A549 (cell line): ENCODE data around the gene ALDH1A1.

Experiments
- CBX8 ChIP-seq: fragments of 200-600 bp; sonication (generic); IDR thresholded peaks from 2 replicates; pipeline ENCODE4 v1.6.1; 2016
- CEBPB ChIP-seq, 2 experiments: fragments of >200 bp in 1 of 2; sonication (Bioruptor Twin) in 1 of 2; formaldehyde crosslinking in 1 of 2; IDR thresholded peaks; 2 replicates each; pipeline ENCODE4 v1.6.1; 2012 to 2016
- CHD4 ChIP-seq: fragments of 200-600 bp; sonication (generic); IDR thresholded peaks from 2 replicates; pipeline ENCODE4 v1.6.1; 2016; ENCODE audit warnings: antibody characterized with exemption, mild to moderate bottlenecking, borderline replicate concordance
- ESRRA ChIP-seq: fragments of 150-350 bp; IDR thresholded peaks from 2 replicates; pipeline ENCODE4 v1.6.1; 2014; ENCODE audit warnings: mild to moderate bottlenecking, low read length, borderline replicate concordance
- MAFK ChIP-seq: fragments of 450-650 bp; IDR thresholded peaks from 2 replicates; pipeline ENCODE4 v1.6.1; 2014; ENCODE audit not compliant: partially characterized antibody
- MAX ChIP-seq: IDR thresholded peaks from 2 replicates; pipeline ENCODE4 v1.6.1; 2012
- NPAS2 ChIP-seq: fragments of 250-450 bp; sonication (Bioruptor Pico); IDR thresholded peaks from 2 replicates; pipeline ENCODE4 v1.8.0; 2022; ENCODE audit warnings: mild to moderate bottlenecking, moderate library complexity, borderline replicate concordance
- RCOR1 ChIP-seq: fragments of 150-350 bp; IDR thresholded peaks from 2 replicates; pipeline ENCODE4 v1.6.1; 2014; ENCODE audit warnings: antibody characterized with exemption, low read length, low read depth
- TF ChIP-seq, protein P1 (sequence below): fragments of >200 bp; sonication (Bioruptor Twin); formaldehyde crosslinking; IDR thresholded peaks from 3 replicates; pipeline ENCODE4 v1.5.1; 2016
- TF ChIP-seq, protein P2 (sequence below): fragments of 200-600 bp; sonication (generic); IDR thresholded peaks from 2 replicates; pipeline ENCODE4 v1.6.1; 2016; ENCODE audit warnings: antibody characterized with exemption, mild to moderate bottlenecking, moderate library complexity

- TF ChIP-seq MAFK (no peak), RCOR1 (no peak), ESRRA (no peak), CEBPB (IDR thresholded peaks at IDR 0.05) (no peak), NPAS2 (CRISPR knock-in tag) (no peak), CHD4 (no peak), CBX8 (no peak), MAX (no peak)
- TF ChIP-seq, protein P1, sequence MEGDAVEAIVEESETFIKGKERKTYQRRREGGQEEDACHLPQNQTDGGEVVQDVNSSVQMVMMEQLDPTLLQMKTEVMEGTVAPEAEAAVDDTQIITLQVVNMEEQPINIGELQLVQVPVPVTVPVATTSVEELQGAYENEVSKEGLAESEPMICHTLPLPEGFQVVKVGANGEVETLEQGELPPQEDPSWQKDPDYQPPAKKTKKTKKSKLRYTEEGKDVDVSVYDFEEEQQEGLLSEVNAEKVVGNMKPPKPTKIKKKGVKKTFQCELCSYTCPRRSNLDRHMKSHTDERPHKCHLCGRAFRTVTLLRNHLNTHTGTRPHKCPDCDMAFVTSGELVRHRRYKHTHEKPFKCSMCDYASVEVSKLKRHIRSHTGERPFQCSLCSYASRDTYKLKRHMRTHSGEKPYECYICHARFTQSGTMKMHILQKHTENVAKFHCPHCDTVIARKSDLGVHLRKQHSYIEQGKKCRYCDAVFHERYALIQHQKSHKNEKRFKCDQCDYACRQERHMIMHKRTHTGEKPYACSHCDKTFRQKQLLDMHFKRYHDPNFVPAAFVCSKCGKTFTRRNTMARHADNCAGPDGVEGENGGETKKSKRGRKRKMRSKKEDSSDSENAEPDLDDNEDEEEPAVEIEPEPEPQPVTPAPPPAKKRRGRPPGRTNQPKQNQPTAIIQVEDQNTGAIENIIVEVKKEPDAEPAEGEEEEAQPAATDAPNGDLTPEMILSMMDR: no peak
- TF ChIP-seq, protein P2, sequence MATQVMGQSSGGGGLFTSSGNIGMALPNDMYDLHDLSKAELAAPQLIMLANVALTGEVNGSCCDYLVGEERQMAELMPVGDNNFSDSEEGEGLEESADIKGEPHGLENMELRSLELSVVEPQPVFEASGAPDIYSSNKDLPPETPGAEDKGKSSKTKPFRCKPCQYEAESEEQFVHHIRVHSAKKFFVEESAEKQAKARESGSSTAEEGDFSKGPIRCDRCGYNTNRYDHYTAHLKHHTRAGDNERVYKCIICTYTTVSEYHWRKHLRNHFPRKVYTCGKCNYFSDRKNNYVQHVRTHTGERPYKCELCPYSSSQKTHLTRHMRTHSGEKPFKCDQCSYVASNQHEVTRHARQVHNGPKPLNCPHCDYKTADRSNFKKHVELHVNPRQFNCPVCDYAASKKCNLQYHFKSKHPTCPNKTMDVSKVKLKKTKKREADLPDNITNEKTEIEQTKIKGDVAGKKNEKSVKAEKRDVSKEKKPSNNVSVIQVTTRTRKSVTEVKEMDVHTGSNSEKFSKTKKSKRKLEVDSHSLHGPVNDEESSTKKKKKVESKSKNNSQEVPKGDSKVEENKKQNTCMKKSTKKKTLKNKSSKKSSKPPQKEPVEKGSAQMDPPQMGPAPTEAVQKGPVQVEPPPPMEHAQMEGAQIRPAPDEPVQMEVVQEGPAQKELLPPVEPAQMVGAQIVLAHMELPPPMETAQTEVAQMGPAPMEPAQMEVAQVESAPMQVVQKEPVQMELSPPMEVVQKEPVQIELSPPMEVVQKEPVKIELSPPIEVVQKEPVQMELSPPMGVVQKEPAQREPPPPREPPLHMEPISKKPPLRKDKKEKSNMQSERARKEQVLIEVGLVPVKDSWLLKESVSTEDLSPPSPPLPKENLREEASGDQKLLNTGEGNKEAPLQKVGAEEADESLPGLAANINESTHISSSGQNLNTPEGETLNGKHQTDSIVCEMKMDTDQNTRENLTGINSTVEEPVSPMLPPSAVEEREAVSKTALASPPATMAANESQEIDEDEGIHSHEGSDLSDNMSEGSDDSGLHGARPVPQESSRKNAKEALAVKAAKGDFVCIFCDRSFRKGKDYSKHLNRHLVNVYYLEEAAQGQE: no peak
Observed at GRCh38 chr9:72980183-72980582, 27.3 kb upstream of the ALDH1A1 start.
